ENCODE data around the gene OR5B2. TPM values are rescaled to one million over a fixed set of nuclear protein-coding genes. Genes with fewer than 3 reads are reported as not detected.
"Not testable (repeated sequence)": the region's sequence is repeated elsewhere in the genome, so short reads cannot be mapped to it uniquely, and the experiment has no call there.

The OR5B2 gene
- not detected for total RNA-seq
- long read RNA-seq = 0 reads

DNA sequence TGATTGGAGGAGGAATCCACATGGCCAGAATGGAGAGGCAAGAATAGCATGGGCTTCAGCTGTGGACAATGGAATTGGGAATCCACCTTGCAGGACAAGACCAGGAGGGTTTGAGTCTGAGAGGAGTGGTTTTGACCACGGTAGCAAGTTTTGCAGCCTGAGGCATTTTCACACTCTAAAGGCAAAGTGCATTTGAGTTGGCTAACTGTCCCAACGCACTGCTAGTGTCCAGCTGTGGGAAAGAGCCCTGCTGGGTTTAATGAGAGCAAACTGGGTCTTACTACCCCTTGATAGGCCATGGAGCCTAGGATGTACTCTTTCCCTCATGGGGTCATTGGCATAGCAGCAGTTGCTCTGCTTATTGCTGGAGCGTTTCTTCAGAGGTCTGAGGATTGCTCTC is at the start of gene OR5B2:
Gene OR5B2 (minus strand): TSS at position 101 of the 400 bp plus-strand sequence. CDS start 4,860 bp downstream, outside the sequence.
- DNase-seq = no peak
- ATAC-seq (ENCODE audit: poor library complexity) = no peak
- intact Hi-C loops (cut with DNase I) = no loop called here

DNA sequence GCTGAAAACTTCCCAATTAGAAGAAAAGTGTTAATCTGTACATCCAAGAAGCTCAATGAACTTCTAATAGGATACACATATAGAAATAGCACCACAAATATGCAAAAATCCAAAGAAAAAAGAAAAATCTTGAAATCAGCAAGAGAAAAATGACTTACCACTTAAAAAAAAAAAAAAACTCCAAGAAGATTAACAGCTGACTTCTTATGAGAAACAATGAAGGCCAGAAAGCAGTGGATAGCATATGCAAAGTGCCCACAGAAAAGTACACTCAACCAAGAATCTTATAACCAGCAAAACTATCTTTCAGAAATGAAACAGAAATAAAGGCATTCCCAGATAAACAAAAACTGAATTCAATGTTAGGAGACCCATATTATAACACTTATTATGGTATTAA is 44.0 kb upstream of the OR5B2 start:
- DNase-seq (no peak), ATAC-seq (ENCODE audit: poor library complexity) (no peak)
- intact Hi-C loops (cut with DNase I) = no loop called here

DNA sequence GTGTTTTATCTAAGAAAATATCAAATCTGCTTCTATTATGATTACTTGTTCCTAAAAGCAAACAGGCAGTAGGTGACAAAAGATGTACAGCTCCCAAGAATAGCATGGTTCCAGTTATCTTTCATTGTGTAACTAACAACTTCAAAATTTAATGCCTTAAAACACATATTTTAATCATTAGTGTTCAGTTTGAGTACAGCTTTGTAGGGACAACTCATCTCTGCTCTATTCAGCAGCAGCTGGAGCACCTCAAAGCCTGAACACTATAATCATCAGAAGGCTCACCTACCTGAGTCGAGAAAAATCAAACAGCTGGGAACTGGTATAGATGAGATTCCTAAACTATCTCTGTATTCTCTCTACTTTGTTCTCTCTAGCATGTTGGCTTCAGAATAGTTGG is 38.4 kb upstream of the OR5B2 start:
- ATAC-seq (ENCODE audit: poor library complexity) (no peak), DNase-seq (no peak)
- intact Hi-C loops (cut with DNase I) = no loop called here

DNA sequence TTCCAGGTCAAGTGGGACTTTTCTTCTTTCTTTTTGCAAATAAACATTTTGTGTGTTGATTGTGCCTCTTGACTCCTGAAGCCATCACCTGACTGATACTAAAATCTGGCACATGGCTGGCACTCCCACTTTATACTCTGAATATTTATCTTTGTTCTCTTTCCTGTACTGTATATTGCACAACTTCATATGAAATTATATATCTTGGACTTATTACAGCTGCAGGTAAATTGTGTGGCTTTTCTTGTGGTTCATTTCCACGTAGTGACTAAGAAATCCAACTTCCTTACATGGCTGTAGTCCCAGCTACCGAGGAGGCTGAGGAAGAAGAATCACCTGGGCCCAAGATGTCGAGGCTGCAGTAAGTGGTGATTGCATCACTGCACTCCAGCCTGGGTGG is 37.8 kb upstream of the OR5B2 start:
- no peak for DNase-seq
- ATAC-seq (ENCODE audit: poor library complexity) = no peak
- intact Hi-C loops (cut with DNase I) = no loop called here

DNA sequence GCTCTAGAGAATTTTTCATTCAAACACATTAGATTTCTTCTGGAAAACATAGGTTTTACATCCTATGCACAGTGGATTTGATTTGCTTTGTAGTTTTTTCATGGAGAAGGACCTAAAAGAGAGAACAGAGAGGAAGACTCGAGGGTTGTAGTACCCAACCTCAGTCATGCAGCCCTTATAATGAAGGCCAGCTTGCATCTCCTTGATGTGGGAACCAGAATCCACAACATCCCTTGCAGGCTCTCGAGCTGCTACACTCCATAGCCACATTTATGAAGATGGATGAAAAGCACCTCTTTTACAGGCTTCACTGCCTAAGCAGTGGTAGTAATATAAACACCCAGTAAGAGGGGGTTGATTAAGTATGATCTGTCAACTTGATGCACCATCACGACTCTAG is 23.7 kb upstream of the OR5B2 start:
- intact Hi-C loops (cut with DNase I) = no loop called here
- DNase-seq = no peak
- no peak for ATAC-seq (ENCODE audit: poor library complexity)

DNA sequence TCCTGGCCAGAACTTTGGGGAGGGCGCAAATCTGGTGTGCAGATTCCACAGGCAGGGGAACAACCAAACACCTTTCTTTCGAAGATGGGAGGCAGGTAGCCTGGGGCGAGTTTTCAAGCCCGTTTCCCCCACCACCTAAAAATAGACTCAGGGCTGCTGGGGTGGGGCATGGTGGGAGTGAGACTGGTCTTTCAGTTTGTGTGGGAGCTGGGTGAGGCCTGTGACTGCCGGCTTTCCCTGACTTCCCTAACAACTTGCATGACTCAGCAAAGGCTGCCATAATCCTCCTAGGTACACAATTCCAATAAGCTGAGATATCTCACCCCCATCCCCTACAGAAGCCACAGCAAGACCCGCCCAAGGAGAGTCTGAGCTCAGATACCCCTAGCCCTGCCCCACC is 18.4 kb upstream of the OR5B2 start:
- intact Hi-C loops (cut with DNase I) = no loop called here
- ATAC-seq (ENCODE audit: poor library complexity) = no peak
- no peak for DNase-seq

DNA sequence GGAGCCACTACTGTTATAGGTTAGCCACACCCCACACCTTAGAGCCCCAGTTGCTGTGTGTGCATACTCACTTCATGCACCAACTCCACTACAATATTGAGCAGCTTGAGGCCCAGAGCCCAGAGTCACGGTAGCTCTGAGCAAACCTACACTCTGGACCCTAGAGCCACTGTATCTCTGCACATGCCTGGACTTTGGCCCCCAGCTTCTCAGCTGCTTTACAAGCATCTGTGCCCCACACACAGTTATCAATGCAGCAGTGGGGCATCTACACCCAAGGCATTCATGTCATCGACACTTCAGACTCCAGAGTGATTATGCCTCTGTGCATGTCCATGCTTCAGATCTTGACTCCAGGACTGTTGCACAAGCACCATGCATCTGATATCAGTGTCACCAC is 16.4 kb upstream of the OR5B2 start:
- intact Hi-C loops (cut with DNase I) = no loop called here
- ATAC-seq (ENCODE audit: poor library complexity) (no peak), DNase-seq (no peak)

DNA sequence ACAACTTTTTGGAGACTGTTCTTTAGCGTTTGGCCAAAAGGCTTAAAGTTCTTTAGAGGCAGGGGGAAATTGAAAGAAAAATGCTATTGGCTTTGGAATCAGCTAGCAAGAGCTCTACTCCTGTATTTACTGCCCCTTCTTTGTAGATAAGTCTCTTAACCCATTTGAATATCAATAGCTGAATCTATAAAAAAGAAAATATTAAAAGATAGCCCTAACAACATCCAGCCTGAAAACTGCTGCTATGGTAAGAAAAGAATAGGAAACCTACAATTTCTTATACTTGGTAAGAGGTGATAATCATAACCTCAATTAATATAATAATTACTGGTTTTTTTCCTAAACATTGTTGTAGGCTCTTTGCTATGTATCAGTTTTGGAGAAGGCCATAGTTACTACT is 14.2 kb upstream of the OR5B2 start, which contains the start of gene OR5B12:
Gene OR5B12 (minus strand): TSS at position 101 of the 400 bp plus-strand sequence. CDS start 2,085 bp downstream, outside the sequence.
- DNase-seq (no peak), ATAC-seq (ENCODE audit: poor library complexity) (no peak)
- intact Hi-C loops (cut with DNase I) = no loop called here

DNA sequence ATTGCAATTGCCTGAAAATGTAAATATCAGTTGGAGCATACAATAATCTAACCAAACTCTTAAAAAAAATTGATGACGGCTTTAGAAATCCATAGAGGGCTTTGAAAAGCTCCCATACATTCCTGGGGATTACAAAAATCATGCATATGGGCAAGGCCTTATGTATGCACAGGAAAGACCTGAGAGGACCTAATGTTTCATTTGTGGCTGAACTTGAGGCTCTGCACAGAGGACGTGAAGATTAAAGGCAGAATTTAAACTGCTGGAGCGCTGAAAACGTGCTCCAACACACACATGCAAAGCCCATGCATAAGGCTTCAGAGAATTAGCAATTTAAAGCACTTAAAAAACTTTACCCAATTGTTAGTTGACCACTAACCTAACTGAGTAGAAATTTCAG is 10.6 kb upstream of the OR5B2 start:
- ATAC-seq (ENCODE audit: poor library complexity) (no peak), DNase-seq (no peak)
- intact Hi-C loops (cut with DNase I) = no loop called here

DNA sequence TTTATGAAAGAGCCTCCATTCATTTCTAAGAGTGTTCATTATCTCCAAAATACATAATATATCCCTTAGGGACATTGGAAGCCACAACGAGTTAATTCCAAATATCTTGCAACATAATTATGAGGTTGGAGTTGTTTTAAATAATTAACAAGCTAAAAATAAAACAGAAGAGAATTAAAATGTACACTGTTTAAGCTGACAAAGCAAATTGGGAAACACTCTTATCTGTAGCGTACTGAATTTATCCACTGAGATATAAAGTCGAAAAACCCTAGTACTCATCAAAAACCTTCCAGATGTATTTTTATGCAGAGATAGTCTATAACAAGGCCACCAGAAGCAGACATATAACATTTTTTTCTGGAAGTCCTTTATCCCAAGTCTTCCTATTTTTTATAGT is 6.3 kb upstream of the OR5B2 start:
- ATAC-seq (ENCODE audit: poor library complexity) (no peak), DNase-seq (no peak)
- intact Hi-C loops (cut with DNase I) = no loop called here

DNA sequence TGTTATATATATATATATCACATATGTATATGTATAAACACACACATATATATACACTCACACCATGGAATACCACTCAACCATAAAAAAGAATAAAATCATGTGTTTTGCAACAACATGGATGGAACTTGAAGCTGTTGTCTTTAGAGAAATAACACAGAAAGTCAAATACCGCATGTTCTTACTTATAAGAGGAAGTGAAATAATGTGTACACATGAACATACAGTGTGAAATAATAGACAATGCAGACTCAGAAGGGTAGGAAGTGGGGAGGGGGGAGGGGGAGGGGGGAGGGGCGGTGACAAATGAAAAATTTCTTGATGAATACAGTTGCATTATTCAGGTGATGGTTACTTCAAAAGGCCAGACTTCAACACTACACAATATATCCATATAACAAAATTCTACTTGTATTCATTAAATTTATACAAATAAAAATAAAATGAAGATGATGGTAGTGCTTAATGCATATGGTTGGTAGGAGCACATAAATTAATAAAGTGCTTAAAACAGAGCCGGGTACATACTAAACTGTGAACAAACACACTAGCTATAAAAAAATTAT is 5.8 kb upstream of the OR5B2 start:
- intact Hi-C loops (cut with DNase I) = no loop called here
- ATAC-seq (ENCODE audit: poor library complexity) (no peak), DNase-seq (no peak)

DNA sequence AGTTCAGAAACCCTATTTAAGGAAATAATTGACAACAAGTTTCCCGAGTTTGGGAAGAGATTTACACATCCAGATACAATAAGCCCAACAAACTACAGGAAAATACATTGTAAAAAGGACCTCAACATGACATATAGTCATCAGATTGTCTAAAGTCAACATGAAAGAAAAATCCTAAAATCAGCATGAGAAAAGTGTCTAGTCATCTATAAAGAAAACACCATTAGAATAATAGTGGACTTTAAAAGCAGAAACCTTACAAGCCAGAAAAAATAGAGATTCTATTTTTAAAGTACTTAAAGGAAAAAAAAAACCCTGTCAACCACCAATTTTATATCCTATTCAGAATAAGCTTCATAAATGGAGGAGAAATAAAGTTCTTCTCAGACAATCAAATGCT is 1.4 kb upstream of the OR5B2 start:
- intact Hi-C loops (cut with DNase I) = no loop called here
- ATAC-seq (ENCODE audit: poor library complexity) (no peak), DNase-seq (no peak)

DNA sequence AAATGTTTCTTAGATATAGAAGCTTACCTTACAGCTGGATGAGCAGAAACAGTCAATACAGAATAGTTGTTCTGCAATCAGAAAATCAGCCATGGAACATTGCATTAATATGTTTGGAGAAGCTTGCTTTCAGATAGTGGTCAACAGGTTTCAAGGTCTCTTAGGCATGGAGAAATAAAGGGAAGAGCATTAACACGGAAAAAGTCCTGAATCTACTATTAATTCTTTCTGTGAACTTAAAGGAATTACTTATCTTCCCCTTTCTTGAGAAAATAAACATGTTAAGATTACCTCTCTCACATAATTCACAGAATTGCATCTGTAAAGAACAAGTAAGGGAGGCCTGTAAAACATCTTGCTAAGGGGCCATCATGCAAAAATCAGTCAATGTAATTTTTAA is 21.1 kb downstream of the OR5B2 start, which contains the start of gene OR5B3:
Gene OR5B3 (minus strand): TSS at position 101 of the 400 bp plus-strand sequence. CDS start 3,465 bp downstream, outside the sequence.
- intact Hi-C loops (cut with DNase I) = no loop called here
- DNase-seq = no peak

DNA sequence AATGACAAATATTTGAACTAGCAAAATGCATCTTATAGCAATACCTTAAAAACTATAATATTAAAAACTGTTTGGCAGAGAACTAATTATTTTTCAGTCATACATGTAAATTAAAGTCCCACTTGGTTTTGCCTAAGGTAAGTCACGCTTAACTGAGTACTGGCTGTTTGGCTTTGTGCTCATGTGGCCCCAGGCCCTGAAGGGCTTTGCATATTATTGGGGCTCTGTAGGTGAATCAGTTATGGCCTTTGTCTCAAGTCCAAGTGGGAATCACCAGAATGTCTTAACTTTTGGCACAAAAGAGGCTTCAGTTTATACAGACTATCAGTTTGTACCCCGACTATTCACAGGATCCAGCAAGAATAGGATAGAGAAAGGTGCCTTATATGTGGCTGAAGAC is 28.3 kb downstream of the OR5B2 start:
- DNase-seq; intact Hi-C loops (cut with DNase I); ATAC-seq (ENCODE audit: poor library complexity): not testable (repeated sequence)

More for the DNA sequence above, 21.1 kb downstream of the OR5B2 start, which contains the start of gene OR5B3:
- ATAC-seq (ENCODE audit: poor library complexity) = no peak

DNA sequence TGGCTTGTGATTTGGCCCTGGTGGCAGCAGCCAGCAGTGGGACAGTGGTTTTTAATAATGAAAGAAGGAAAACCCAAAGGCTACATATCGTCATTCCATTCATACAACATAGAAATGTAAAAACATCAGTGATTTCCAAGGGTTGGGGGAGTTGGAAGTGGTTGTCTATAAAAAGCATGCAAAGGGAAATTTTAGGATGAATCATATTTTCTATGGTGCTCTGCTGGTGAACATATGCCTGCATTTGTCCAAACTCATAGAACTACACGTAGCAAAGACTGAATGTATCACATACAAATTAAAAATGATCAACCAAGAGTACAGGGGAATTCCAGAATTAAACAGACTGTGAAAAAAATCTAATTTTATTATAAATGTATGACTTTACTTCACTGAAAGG is 32.3 kb downstream of the OR5B2 start:
- intact Hi-C loops (cut with DNase I) = no loop called here
- no peak for ATAC-seq (ENCODE audit: poor library complexity)
- DNase-seq = no peak

DNA sequence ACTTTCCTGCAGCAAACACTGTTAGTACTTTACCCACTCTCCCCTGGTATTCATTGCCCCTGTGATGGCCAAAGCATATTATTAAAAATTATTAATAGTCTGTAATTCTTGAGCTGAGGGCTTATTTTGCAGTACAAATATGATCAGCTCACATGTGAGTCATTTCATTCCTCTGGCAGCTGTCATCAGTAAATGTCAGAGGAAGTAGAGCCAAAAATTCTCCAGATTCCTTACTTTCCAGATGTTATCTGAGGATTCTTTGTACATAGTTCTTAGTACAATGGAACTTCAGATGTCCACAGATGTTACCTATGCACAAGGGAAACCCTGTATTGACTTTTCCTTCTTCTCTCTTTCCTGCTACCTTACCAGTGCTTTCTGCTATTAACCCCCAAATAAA is 33.7 kb downstream of the OR5B2 start:
- intact Hi-C loops (cut with DNase I) = no loop called here
- ATAC-seq (ENCODE audit: poor library complexity) (no peak), DNase-seq (no peak)

DNA sequence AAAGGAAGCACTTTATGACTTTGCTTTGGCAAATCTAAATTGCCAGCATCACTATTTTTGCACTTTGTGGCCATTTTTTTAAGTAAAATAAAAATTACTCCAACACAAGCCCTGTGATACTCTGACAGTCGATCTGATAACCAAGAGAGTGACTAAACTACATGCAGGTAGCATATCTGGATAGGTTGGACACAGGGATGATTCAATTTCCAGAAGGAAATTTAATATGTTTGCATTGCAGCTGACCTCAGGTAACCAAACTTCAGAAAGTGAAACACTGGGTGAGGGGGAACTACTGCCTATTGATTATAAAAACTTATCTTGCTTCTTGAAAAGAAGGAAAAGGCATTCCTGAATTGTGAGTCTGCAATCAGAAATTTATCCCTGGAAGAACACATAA is 35.2 kb downstream of the OR5B2 start:
- ATAC-seq (ENCODE audit: poor library complexity) = no peak
- no peak for DNase-seq
- intact Hi-C loops (cut with DNase I) = no loop called here

DNA sequence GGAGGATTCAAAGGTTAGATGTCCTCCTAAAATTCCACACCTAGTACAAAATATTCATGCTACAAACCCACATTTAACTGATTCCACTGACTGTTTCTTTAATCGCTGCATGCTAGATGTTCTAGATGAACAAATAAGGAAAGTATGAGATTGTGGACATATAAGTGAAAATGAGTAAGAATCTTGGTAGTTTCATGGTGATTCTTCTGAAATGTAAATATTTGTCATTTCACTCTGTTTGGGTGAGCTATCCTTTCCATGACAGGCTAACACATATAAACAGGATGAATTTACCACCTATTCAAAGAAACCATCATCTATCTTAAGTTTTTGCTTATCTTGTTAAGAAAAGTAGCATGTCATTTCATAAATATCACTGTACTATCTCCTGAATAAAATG is 36.0 kb downstream of the OR5B2 start:
- no peak for ATAC-seq (ENCODE audit: poor library complexity)
- no peak for DNase-seq
- intact Hi-C loops (cut with DNase I) = no loop called here

DNA sequence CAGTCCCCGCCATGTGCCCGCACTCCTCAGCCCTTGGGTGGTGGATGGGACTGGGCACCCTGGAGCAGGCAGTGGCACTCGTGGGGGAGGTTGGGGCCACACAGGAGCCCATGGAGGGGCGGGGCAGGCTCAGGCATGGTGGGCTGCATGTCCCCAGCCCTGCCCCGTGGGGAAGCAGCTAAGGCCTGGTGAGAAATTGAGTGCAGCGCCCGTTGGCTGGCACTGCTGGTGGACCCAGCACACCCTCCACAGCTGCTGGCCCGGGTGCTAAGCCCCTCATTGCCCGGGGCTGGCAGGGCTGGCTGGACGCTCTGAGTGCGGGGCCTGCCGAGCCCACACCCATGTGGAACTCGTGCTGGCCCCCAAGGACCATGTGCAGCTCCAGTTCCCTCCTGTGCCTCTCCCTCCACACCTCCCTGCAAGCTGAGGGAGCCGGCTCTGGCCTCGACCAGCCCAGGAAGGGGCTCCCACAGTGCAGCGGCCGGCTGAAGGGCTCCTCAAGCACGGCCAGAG is 37.3 kb downstream of the OR5B2 start:
- DNase-seq (no peak), ATAC-seq (ENCODE audit: poor library complexity) (no peak)
- intact Hi-C loops (cut with DNase I) = no loop called here

Data from Right ventricle myocardium superior (tissue), 1 donor.